Stimulated activated CD4-positive, alpha-beta T cell treated with anti-CD3 and anti-CD28 coated beads, Interleukin-2, amount 100 ng/mL, for 48 hours (primary cell): Measurements from ENCODE around the gene PRR7.
"Not testable (repeated sequence)": the region's sequence is repeated elsewhere in the genome, so short reads cannot be mapped to it uniquely, and the experiment has no call there.

Experiments used
- DNase-seq, 2 donors: peaks; one replicate each; pipeline ENCODE4 v3.0.0-alpha.2; 2020

Gene PRR7

GRCh38 chr5:177471610-177472356 lies 25.2 kb downstream of the PRR7 start:
- no peak for DNase-seq

GRCh38 chr5:177472460-177473442 lies 26.1 kb downstream of the PRR7 start:
- peak in 1 of 2 donors; percentile 42 for DNase-seq

- no peak for DNase-seq
These were observed 26.9 kb downstream of the PRR7 start, which contains the start of gene DBN1 for GRCh38 chr5:177473443-177474001. Gene DBN1 (minus strand): TSS chr5:177473634. CDS start chr5:177473521, 113 bp downstream.

GRCh38 chr5:177474002-177474476 lies 27.4 kb downstream of the PRR7 start:
- DNase-seq: no peak

DNA sequence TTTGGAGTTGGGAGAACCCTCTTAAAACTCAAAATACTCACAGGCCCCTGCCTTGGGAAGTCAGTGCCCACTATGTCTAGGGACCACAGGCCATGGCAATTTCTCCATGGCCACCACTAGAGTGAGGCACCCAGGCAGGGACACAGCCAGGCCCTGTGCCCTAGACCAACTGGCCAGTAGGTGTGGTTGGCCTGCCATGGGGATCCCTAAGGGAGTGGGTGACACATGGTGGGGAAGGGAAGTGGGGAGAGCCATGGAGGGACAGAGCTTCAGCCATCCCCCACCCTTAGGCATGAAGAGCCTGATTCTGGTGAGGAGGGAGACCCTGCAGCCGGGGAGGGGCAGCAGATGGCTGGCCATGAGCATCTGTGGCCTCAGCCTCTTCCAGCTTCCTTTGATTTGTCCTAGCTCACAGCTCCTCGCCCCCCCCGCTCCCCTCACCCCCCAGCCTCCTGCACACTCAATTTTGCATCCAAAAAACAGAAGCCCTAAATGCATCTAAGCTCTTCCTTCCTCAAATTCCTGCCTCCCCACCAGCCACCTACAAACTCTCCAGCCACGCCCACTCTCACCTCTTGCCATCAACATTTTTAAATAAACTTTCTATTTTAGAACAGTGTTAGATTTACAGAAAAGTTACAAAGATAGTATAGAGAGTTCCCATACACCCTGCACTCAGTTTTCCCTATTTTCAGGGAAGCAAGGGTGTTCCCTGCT lies 28.4 kb downstream of the PRR7 start:
- DNase-seq: no peak

GRCh38 chr5:177475563-177476427 lies 29.2 kb downstream of the PRR7 start:
- DNase-seq: no peak

DNA sequence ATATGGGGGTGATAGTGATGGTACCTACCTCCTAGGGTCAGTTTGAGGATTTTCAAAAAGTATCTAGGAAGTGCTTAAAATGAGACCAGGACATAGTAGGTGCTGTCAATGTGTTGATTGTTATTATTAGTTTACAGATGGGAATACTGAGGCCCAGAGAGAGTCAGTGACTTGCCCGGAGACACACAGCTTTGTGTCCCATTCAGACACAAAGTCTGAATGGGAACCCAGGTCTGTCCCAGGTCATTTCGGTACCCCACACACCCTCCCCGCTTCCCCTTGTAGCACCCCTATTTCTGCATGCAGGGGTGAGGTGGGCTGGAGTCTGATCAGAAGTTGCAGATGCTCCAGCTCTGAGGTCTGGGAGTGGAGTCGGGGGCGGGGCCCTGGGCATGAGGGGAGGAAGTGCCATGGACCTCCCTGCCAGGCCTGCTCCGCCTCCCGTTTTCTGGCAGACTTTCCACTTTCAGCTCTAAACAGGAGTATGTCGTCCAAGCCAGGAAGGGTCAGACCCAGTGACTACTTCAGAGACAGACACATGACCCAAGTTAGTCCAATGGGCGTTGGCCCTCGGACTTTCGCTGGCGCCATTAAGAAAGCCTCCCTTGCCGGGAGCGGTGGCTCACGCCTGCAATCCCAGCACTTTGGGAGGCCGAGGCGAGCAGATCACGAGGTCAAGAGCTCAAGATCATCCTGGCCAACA lies 30.1 kb downstream of the PRR7 start:
- DNase-seq: no peak

GRCh38 chr5:177477701-177478477 lies 31.3 kb downstream of the PRR7 start:
- no peak for DNase-seq

GRCh38 chr5:177478711-177479646 lies 32.4 kb downstream of the PRR7 start:
- DNase-seq: no peak

DNA sequence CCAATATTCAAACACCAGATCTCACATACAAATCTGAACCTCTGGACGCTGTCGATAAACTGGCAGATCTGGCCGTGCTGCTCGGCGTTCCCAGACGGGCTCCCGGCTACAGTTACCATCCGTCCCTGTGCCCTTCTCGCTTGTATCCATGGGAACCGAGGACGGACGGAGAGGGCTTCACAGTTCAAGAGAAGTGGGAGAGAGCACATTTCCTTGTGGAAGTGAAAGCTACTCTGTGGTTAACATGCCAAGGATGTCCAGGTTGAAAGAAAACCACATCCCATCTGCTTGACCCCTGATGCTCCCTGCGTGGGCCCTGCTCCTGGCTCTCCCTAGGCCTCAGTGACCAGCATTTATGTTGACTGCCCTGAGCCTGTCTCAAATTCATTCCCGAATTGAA lies 33.2 kb downstream of the PRR7 start:
- DNase-seq: no peak

- DNase-seq: no peak
These were observed 35.8 kb downstream of the PRR7 start for GRCh38 chr5:177482359-177482795.

GRCh38 chr5:177483042-177483441 lies 36.4 kb downstream of the PRR7 start:
- DNase-seq: no peak

GRCh38 chr5:177483994-177484901 lies 37.6 kb downstream of the PRR7 start:
- DNase-seq: no peak

- no peak for DNase-seq
These were observed 38.4 kb downstream of the PRR7 start for GRCh38 chr5:177484902-177485549.

GRCh38 chr5:177485753-177486152 lies 39.1 kb downstream of the PRR7 start:
- DNase-seq: not testable (repeated sequence)

GRCh38 chr5:177486256-177486655 lies 39.6 kb downstream of the PRR7 start:
- no peak for DNase-seq

GRCh38 chr5:177487144-177487543 lies 40.5 kb downstream of the PRR7 start:
- no peak for DNase-seq
